Type B pancreatic cell (in vitro differentiated cells): ENCODE data around the gene TMEM87B. TPM values are rescaled to one million over a fixed set of nuclear protein-coding genes. Genes with fewer than 3 reads are reported as not detected.

Experiments used
- DNase-seq: peaks from one replicate; pipeline ENCODE4 v3.0.0; 2021; ENCODE audit warnings: mixed read lengths; ENCODE audit not compliant: unreplicated experiment; ENCODE audit errors: extremely low spot score
- H3K27ac Mint-ChIP-seq: 2 replicates; pipeline ENCODE4 v1.8.0; 2021; ENCODE audit warnings: mild to moderate bottlenecking, mixed read lengths
- H3K27me3 Mint-ChIP-seq: 2 replicates; pipeline ENCODE4 v1.8.0; 2021; ENCODE audit warnings: mixed read lengths
- H3K36me3 Mint-ChIP-seq: 2 replicates; pipeline ENCODE4 v1.8.0; 2021; ENCODE audit warnings: mixed read lengths
- H3K4me1 Mint-ChIP-seq: one replicate; pipeline ENCODE4 v1.8.0; 2021; ENCODE audit warnings: mixed read lengths; ENCODE audit not compliant: unreplicated experiment
- H3K4me3 Mint-ChIP-seq: 2 replicates; pipeline ENCODE4 v1.8.0; 2021; ENCODE audit warnings: mild to moderate bottlenecking, mixed read lengths
- H3K9me3 Mint-ChIP-seq: 2 replicates; pipeline ENCODE4 v1.8.0; 2021; ENCODE audit warnings: mixed read lengths
- total RNA-seq: library from RNA; stranded (reverse); gene quantifications from 2 replicates; pipeline ENCODE4 v1.2.1, GENCODE V29; 2021; ENCODE audit warnings: low replicate concordance
- TF ChIP-seq, protein P1 (sequence below): fragments of 200-600 bp; sonication (generic); conservative IDR thresholded peaks from 2 replicates; pipeline ENCODE4 v1.5.0; 2021; ENCODE audit warnings: antibody characterized with exemption, mild to moderate bottlenecking

The TMEM87B gene
- total RNA-seq, 1 donor from 2014 or later: 15.5 TPM

DNA sequence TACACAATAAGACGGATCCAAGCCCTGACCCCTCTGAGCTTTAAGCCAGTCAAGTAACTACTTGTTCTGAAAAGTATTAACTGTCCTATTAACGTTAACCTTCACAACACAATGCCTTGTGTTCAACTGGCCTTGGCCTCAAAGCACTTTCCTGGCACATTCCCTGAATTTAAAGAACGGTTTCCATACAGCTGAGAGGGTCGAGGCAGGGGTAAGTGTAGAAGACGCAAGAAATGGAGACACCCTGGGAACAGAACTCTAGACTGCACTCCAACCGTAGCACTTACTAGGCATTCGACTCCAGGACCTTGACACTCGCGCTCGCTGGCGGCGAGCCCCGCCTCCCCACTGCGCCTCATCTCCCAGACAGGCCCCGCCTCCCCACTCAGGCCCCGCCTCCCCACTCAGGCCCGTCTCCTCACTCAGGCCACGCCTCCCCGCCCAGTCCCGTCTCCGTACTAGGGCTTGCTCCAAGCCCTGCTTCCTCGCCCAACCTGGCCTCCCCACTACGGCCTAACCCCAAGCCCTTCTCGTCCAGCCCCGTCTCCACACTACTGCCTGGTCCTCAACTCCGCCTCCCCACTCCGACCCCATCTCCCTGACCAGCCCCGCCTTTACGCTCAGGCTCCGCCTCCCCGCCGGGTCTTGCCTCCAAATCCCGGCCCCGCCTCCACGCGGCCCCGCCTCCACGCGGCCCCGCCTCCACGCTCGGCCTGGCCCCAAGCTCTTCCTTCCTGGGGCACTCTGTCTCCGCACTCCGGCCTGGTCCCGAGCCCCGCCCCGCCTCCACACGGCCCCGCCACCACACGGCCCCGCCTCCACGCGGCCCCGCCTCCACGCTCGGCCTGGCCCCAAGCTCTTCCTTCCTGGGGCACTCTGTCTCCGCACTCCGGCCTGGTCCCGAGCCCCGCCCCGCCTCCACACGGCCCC is 887 bp upstream of the TMEM87B start:
- no peaks in the 10 kb centered on the region for H3K27me3 Mint-ChIP-seq
- no peaks in the 10 kb centered on the region for H3K9me3 Mint-ChIP-seq
- peak overlapping the region; percentile 91 for H3K27ac Mint-ChIP-seq
- H3K36me3 Mint-ChIP-seq: peaks cover 8% of the 10 kb centered on the region
- peaks cover 32% of the 10 kb centered on the region for H3K4me1 Mint-ChIP-seq
- H3K4me3 Mint-ChIP-seq: peak overlapping the region; percentile 97
- TF ChIP-seq, protein P1, sequence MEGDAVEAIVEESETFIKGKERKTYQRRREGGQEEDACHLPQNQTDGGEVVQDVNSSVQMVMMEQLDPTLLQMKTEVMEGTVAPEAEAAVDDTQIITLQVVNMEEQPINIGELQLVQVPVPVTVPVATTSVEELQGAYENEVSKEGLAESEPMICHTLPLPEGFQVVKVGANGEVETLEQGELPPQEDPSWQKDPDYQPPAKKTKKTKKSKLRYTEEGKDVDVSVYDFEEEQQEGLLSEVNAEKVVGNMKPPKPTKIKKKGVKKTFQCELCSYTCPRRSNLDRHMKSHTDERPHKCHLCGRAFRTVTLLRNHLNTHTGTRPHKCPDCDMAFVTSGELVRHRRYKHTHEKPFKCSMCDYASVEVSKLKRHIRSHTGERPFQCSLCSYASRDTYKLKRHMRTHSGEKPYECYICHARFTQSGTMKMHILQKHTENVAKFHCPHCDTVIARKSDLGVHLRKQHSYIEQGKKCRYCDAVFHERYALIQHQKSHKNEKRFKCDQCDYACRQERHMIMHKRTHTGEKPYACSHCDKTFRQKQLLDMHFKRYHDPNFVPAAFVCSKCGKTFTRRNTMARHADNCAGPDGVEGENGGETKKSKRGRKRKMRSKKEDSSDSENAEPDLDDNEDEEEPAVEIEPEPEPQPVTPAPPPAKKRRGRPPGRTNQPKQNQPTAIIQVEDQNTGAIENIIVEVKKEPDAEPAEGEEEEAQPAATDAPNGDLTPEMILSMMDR: no peak
- DNase-seq: peak; percentile 99

DNA sequence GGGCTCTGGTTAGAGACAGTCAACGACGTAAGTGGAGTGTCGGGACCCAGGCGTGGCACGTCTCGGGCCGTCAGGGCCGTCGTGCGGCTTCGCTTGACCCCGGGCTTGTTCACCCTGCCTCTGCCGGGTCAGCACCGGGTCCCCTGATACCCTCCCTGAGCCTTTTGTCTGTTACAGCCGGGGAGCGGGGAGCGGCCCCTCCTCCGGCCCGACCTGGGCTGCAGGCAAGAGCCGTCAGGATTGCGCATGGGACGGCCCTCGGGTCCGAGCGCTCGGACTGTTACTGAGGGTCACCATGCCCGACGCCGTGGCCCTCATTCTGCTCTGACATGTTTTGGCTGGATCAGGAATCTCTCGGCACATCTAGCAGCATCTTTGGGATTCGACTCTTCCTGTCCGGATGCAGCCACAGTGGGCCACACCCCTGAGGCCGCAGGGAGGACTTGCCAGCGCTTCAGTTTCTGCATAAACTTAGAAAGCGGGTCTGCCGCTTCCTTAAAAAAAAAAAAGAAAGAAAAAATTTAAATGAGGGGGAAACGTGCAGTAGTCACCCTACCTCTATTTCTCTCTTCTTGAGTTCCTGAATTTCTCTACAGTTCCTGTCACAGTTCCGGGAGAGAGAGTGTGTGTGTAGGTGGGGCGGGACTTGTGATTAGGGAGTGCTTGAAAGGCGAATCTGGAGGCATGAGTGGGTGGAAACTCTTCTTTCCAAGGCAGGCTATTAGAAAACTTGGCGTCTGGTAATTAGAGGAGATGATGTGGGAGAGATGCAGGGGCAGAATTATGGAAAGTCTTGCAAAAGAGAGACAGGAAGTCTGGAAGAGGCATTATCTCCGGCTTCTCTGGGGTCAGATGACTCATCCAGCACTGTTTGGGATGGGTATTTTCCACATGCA is 909 bp downstream of the TMEM87B start:
- Mint-ChIP-seq H3K27me3 (no peaks in the 10 kb centered on the region), H3K4me1 (peaks cover 37% of the 10 kb centered on the region), H3K36me3 (peaks cover 13% of the 10 kb centered on the region), H3K27ac (peak overlapping the region; percentile 97), H3K4me3 (peak overlapping the region; percentile 92), H3K9me3 (no peaks in the 10 kb centered on the region)
- DNase-seq: no peak
- TF ChIP-seq, protein P1: peak; percentile 18

DNA sequence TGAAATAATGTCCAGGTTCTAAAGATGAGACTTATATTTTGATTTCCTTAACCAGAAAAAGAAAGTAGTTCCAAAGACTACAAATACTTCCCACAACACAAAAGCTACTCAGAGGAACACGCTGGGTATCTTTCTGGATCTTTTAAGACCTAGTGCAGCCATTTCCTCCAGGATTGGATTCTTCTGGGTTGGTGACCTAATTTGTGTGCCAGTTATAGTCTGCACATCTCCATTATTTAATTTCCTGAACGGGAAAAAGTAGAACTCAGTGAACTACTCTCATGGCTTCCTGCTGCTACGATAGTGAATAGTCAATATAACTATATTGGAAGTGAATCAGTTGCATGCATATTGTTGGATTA is 1.5 kb downstream of the TMEM87B start:
- Mint-ChIP-seq H3K9me3 (no peaks in the 10 kb centered on the region), H3K4me1 (peaks cover 37% of the 10 kb centered on the region), H3K4me3 (peak overlapping the region; percentile 92), H3K36me3 (peaks cover 17% of the 10 kb centered on the region), H3K27ac (peak overlapping the region; percentile 97), H3K27me3 (no peaks in the 10 kb centered on the region)
- no peak for DNase-seq
- TF ChIP-seq, protein P1: no peak

DNA sequence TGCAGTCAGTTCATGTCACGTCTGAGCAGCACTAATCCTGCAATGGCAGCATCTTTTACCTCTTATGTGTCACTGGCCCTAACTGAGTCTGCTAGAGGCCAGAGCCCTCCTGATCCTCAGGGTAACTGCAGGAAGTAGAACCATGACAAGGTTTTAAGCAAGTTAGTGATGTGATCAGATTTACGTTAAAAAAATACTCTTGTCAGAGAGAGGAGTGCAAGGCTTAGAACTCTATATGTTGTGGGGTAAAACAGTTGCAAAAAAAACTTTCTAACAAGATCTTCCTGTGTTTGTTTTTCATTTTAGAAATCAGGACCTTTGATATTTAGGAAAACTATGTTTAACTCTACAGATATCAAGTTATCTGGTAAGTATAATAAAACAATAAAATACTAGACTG is 4.6 kb downstream of the TMEM87B start:
- Mint-ChIP-seq H3K27me3 (no peaks in the 10 kb centered on the region), H3K27ac (no peak overlapping the region), H3K36me3 (peaks cover 37% of the 10 kb centered on the region), H3K9me3 (no peaks in the 10 kb centered on the region), H3K4me3 (no peak overlapping the region), H3K4me1 (peaks cover 28% of the 10 kb centered on the region)
- no peak for DNase-seq
- TF ChIP-seq, protein P1: no peak

DNA sequence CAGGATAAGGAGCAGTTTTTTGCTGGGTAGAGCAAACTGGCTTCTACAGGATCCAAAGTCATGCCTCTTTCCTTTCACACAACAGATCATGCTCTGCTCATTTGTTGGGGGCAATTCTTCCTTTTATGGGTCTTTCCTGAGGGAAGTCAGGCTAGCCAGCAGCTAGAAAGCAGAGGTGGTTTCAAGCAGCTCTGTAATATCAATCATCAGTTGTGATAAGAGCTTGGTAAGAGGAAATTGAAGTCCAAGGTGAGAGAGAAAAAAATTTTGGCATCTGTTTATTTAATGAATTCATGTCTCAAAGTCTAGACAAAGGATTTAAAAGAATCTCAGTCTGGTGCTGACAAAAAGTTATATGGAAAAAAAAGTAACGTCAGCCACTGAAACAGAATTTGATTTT is 6.2 kb downstream of the TMEM87B start:
- H3K4me1 Mint-ChIP-seq: peaks cover 24% of the 10 kb centered on the region
- no peak for DNase-seq
- TF ChIP-seq, protein P1: no peak
- no peaks in the 10 kb centered on the region for H3K27me3 Mint-ChIP-seq
- H3K4me3 Mint-ChIP-seq: no peak overlapping the region
- peaks cover 45% of the 10 kb centered on the region for H3K36me3 Mint-ChIP-seq
- H3K9me3 Mint-ChIP-seq: no peaks in the 10 kb centered on the region
- no peak overlapping the region for H3K27ac Mint-ChIP-seq
